GM10248 (cell line): ENCODE results near the gene SHMT1.

Source experiments
- CTCF ChIA-PET: fragments of 300-600 bp; sonication (Branson Sonifier 250); formaldehyde crosslinking; extraction: SDS; loops from one replicate; lab custom pipeline; 2021; ENCODE audit warnings: antibody characterized with exemption; lab: Yijun Ruan, JAX
- POLR2A ChIA-PET: fragments of 350-650 bp; sonication (Branson Sonifier 250); formaldehyde crosslinking; extraction: SDS; loops from one replicate; lab custom pipeline; 2020; ENCODE audit warnings: antibody characterized with exemption; lab: Yijun Ruan, JAX
- DNase-seq: peaks from one replicate; pipeline ENCODE4 v3.0.0; 2012; ENCODE audit errors: extremely low spot score
- CTCF ChIP-seq: IDR thresholded peaks from 2 replicates; pipeline ENCODE4 v1.5.1; 2012; ENCODE audit warnings: mild to moderate bottlenecking, low read depth; ENCODE audit errors: extremely low read depth, missing control alignments, control extremely low read depth

Gene SHMT1

DNA sequence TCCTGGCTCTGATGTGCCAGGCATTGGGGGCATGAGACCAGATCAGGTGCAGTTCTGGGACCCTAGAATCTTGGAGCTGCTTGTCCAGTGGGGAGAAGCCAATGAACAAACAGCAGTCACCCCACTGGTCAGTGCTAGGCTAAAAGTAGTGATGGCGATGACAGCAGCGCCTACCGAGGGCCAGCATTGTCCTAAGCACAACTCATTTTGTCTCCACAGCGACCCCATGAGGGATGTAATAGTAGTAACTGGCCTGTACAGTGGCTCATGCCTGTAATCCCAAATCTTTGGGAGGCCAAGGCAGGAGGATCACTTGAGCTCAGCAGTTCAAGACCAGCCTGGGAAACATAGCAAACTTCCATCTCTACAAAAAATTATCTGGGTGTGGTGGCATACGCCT, 42.0 kb downstream of the SHMT1 start:
- ChIA-PET POLR2A (no interaction called here), CTCF (interaction anchor here (1.0 to 2.2 kb wide), 8 partner anchors 9 to 42 kb away, joined by 3 to 10 read pairs (median 5); partner anchors contain the start of gene SHMT1)
- no peak for TF ChIP-seq CTCF
- no peak for DNase-seq

GRCh38 chr17:18320301-18320700, 43.0 kb downstream of the SHMT1 start:
- ChIA-PET POLR2A (no interaction called here), CTCF (interaction anchor here (1.2 to 2.2 kb wide), 7 partner anchors 8 to 43 kb away, joined by 3 to 10 read pairs (median 5); partner anchors contain the start of gene SHMT1)
- no peak for DNase-seq
- no peak for TF ChIP-seq CTCF

GRCh38 chr17:18319604-18320256, 43.6 kb downstream of the SHMT1 start:
- TF ChIP-seq CTCF, result peak; percentile 11
- ChIA-PET POLR2A (no interaction called here), CTCF (interaction anchor here (1.2 to 2.2 kb wide), 7 partner anchors 8 to 44 kb away, joined by 3 to 10 read pairs (median 5); partner anchors contain the start of gene SHMT1)
- DNase-seq, result no peak

DNA sequence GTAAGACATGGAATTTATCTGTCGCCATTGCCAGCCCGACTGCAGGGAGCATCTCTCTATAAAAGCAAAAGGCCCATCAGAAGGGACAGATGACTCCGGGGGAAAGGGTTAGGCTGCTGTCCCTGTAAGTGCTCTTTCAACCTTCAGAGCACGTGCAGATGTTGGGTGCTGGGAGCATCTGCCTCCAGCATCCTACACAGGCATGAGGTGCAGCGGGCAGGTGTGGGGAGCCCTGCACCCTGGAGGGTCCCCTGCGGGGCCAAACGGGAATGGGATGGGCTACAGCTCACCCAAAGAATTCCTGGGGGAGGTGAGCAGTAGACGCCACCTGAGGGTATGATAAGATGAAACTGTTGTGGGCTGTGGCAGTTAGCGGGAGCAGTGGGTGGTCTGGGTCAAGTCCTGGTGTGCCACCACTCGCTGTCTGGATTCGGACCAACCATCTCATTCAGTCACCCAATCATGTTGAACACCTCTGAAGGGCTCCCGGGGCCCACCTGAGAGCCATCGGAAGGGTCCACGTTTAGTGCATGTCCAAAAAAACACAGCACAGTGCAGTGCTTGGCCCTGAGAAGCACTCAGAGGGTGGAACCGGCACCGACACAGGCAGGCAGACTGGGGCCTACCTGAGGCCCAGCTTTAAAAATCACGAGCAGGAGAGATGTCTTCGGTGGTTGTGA, 44.4 kb downstream of the SHMT1 start:
- POLR2A ChIA-PET, result interaction anchor here (1.3 kb wide), 1 partner anchor 135 kb away, joined by 3 read pairs; the partner anchor contains the start of gene ALKBH5
- DNase-seq, result no peak
- CTCF ChIA-PET, result interaction anchor here (1.4 kb wide), 1 partner anchor 9 kb away, joined by 4 read pairs; no protein-coding TSS in a partner anchor
- no peak for TF ChIP-seq CTCF

DNA sequence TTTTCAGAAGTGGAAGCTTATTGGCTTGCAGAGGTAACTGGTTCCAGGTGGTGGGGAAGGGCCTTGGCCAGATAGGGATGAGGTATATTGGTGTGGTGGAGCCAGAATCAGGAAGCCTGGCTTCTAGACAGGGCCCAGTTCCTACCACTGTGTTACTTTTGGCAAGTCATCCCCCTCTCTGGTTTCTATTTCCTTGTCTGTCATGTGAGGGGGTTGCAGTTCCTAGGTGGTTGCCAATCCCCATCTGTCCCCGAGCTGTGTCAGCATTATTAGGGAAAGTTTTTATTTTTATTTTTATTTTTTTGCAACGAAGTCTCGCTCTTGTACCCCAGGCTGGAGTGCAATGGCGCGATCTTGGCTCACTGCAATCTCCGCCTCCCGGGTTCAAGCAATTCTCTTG, 45.2 kb downstream of the SHMT1 start:
- ChIA-PET CTCF (interaction anchor here (1.4 kb wide), 1 partner anchor 17 kb away, joined by 3 read pairs; no protein-coding TSS in a partner anchor), POLR2A (interaction anchor here (0.8 to 1.3 kb wide), 2 partner anchors 9 to 134 kb away, joined by 3 to 8 read pairs; partner anchors contain the start of gene ALKBH5)
- no peak for TF ChIP-seq CTCF
- no peak for DNase-seq

- no peak for TF ChIP-seq CTCF
- CTCF ChIA-PET, result no interaction called here
- POLR2A ChIA-PET, result no interaction called here
- no peak for DNase-seq
Measured at GRCh38 chr17:18315961-18316360, 47.4 kb downstream of the SHMT1 start.
